22Rv1 (cell line): Measurements from ENCODE around the gene TRMU.

Experiments used
- H3K27ac ChIP-seq: fragments of 450-650 bp; 2 replicates; pipeline ENCODE4 v1.5.1; 2017
- CTCF ChIP-seq: fragments of 450-650 bp; IDR thresholded peaks from 2 replicates; pipeline ENCODE4 v1.5.1; 2017; ENCODE audit warnings: mild to moderate bottlenecking
- ZFX ChIP-seq: fragments of 450-650 bp; IDR thresholded peaks from 2 replicates; pipeline ENCODE4 v1.6.1; 2017; ENCODE audit warnings: antibody characterized with exemption, borderline replicate concordance

TRMU gene

GRCh38 chr22:46295277-46295971, 40.1 kb upstream of the TRMU start:
- peak overlapping the region; percentile 98 for H3K27ac ChIP-seq
- TF ChIP-seq ZFX (no peak), CTCF (no peak)

DNA sequence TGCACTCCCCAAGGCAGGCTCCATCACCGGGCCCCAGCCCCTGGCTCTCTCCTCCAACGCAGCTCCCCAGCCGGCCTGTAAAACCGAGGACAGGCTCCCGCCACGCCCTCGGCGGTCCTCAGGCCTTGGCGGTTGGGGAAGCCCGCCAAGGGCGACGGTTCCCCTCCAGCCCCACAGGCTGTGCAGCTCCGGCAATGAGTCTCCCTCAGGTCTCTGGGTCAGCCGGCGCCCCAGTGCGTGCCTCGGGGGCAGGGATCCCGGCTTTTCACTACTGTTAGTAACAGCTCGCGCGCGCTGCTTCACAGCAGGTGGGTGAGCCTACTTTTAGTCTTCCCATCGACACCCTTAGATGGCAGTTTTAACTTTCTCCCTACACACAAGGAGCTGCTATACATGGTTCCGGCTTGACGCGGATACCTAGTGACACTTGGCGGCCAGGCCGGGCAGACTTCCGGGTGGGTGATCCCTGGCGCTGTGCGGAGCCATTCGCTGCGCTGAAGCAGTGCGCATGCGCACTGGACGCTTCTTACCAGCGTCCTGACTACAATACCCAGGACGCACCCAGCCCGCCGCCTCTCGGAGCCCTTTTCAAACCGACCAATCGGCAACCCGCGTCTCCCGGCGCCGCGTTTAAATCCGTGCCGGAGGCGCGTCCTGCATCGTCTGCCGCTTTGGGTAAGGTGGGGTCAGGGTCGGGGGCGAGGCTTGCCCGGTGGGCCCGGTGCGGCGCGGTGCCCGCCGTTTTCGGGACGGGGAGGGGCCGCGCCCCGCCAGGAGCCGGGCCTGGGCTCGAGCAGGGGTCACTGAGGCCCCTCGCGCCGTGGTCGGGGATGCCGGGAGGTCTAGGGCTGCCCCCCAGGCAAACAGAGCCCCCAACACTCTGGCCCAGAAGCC, 39.0 kb upstream of the TRMU start, which contains the start of gene GTSE1:
GTSE1 (plus strand) TSS at position 614 of the 894 bp plus-strand sequence. CDS start 531 bp downstream, outside the sequence.
- no peak for TF ChIP-seq ZFX
- TF ChIP-seq CTCF = peak; percentile 28
- peak within 1 kb of the TSS; percentile 98 for H3K27ac ChIP-seq

DNA sequence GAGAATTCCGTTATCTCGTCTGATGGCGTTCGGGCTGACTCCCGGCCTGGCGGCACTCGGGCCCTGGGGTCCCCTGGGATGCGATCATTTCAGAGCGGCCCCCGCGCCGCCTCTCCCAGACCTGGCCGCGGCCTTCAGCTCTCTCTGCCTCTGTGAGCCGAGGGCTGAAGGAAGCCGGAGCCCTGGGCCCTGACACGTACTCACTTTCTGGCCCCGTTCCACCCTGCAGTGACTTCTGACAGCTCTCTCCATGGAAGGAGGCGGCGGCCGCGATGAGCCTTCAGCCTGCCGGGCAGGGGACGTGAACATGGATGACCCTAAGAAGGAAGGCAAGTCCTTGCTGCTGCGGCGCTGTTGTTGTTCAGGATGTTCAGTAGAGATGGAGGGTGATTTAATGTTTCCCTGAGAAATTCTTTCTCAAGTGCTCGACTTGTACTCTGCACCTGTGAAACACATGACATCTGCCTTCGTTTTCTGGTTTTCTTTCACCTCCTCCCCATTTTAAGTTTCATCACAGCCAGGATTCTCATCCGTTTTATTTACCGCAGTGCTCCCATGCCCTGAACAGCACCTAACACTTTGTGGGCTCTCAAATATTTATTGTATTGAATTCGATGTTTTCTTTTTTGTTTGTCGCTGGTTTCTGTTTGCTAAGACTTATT, 38.2 kb upstream of the TRMU start:
- peak overlapping the region; percentile 98 for H3K27ac ChIP-seq
- TF ChIP-seq CTCF = no peak
- TF ChIP-seq ZFX = no peak

DNA sequence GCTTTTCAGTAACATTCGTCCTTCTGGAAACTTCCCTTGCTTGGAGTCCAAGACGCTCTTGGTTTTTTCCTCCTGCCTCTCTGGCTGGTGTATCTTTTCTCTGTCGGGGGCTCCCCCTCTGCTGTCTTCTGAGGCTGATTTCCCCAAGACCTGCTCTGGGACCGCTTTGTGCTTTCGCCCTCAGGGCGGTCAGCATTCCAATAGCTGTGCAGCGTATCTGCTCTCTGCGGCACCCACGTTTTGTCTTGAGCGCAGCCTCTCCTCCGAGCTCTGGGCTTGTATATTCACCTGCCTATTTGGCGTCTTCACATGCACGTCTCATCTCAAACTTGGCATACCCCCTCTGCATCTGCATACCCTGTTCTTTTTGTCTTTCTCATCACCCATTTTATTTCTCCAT, 36.4 kb upstream of the TRMU start:
- TF ChIP-seq CTCF = no peak
- no peak for TF ChIP-seq ZFX
- no peak overlapping the region for H3K27ac ChIP-seq

GRCh38 chr22:46300491-46300890, 35.0 kb upstream of the TRMU start:
- H3K27ac ChIP-seq = no peak overlapping the region
- no peak for TF ChIP-seq CTCF
- TF ChIP-seq ZFX = no peak

DNA sequence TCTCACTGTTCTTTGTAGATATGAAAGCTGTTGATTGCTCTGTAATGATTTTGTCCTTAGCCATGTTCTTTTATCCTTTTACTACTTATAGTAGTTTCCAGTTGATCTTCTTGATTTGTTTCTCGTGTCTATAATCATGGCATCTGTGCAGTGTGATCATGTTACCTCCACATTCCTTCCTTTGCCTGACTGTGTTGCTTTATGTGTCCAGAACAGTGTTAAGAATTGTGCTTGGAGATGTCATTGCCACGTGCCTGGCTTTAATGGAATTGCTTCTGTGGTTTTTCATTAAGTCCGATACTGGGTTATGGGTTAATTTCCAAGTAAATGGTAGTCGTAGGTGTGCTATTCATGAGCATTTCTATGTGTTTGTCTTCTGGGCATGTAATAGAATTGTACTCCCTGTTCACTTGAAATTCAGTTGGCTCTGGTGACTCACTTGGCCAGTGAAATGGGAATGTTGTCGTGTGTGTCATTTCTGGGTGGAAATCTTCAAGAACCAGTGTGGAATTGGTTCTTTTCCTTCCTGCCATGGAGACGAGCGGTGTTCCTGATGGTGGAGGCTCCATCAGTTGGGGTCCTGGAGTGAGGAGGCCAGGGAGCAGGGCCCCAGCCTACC, 32.1 kb upstream of the TRMU start:
- TF ChIP-seq ZFX (no peak), CTCF (no peak)
- H3K27ac ChIP-seq = no peak overlapping the region
